ENCODE results near the gene PXDN.
"Not testable (repeated sequence)": the region's sequence is repeated elsewhere in the genome, so short reads cannot be mapped to it uniquely, and the experiment has no call there.

PXDN gene

GRCh38 chr2:1701020-1701419 is 43.3 kb downstream of the PXDN start:
- Histone ChIP-seq H3K27ac (ENCODE audit: low read length) (no peak overlapping the region), H3K36me3 (ENCODE audit: control insufficient read depth, insufficient read depth, low read length) (no peaks in the 10 kb centered on the region), H3K4me3 (ENCODE audit: low read length) (no peak overlapping the region), H3K4me1 (ENCODE audit: control insufficient read depth, insufficient read depth, low read length) (0 out of 2 replicates have a peak, but pooled peaks cover 2% of the 10 kb centered on the region), H3K27me3 (ENCODE audit: control insufficient read depth, insufficient read depth, low read length) (no peaks in the 10 kb centered on the region), H3K9me3 (ENCODE audit: control insufficient read depth, insufficient read depth, low read length) (no peaks in the 10 kb centered on the region)
- no peak for DNase-seq (ENCODE audit: low read depth, low spot score)
- WGBS (ENCODE audit: insufficient coverage, insufficient read length) = no CpG with 5 or more reads among the region's 9 CpGs

GRCh38 chr2:1700427-1700826 is 43.9 kb downstream of the PXDN start:
- H3K4me1 ChIP-seq (ENCODE audit: control insufficient read depth, insufficient read depth, low read length); H3K36me3 ChIP-seq (ENCODE audit: control insufficient read depth, insufficient read depth, low read length); H3K27ac ChIP-seq (ENCODE audit: low read length); DNase-seq (ENCODE audit: low read depth, low spot score); H3K27me3 ChIP-seq (ENCODE audit: control insufficient read depth, insufficient read depth, low read length); H3K4me3 ChIP-seq (ENCODE audit: low read length); H3K9me3 ChIP-seq (ENCODE audit: control insufficient read depth, insufficient read depth, low read length): not testable (repeated sequence)
- no CpG with 5 or more reads among the region's 10 CpGs for WGBS (ENCODE audit: insufficient coverage, insufficient read length)

- Histone ChIP-seq H3K9me3 (ENCODE audit: control insufficient read depth, insufficient read depth, low read length) (no peaks in the 10 kb centered on the region), H3K27ac (ENCODE audit: low read length) (no peak overlapping the region), H3K4me1 (ENCODE audit: control insufficient read depth, insufficient read depth, low read length) (peaks cover 2% of the 10 kb centered on the region; the same call in 1 of the 2 replicates), H3K4me3 (ENCODE audit: low read length) (no peak overlapping the region), H3K36me3 (ENCODE audit: control insufficient read depth, insufficient read depth, low read length) (no peaks in the 10 kb centered on the region), H3K27me3 (ENCODE audit: control insufficient read depth, insufficient read depth, low read length) (no peaks in the 10 kb centered on the region)
- WGBS (ENCODE audit: insufficient coverage, insufficient read length) = no CpG with 5 or more reads among the region's 10 CpGs
- no peak for DNase-seq (ENCODE audit: low read depth, low spot score)
These were observed 45.9 kb downstream of the PXDN start for GRCh38 chr2:1698188-1698945.

GRCh38 chr2:1697601-1698000 is 46.7 kb downstream of the PXDN start:
- no peak overlapping the region for H3K4me3 ChIP-seq (ENCODE audit: low read length)
- no peak for DNase-seq (ENCODE audit: low read depth, low spot score)
- no peaks in the 10 kb centered on the region for H3K9me3 ChIP-seq (ENCODE audit: control insufficient read depth, insufficient read depth, low read length)
- H3K27me3 ChIP-seq (ENCODE audit: control insufficient read depth, insufficient read depth, low read length) = no peaks in the 10 kb centered on the region
- WGBS (ENCODE audit: insufficient coverage, insufficient read length) = no CpG with 5 or more reads among the region's 9 CpGs
- no peak overlapping the region for H3K27ac ChIP-seq (ENCODE audit: low read length)
- H3K4me1 ChIP-seq (ENCODE audit: control insufficient read depth, insufficient read depth, low read length) = peaks cover 2% of the 10 kb centered on the region; the same call in 1 of the 2 replicates
- peaks cover under 1% of the 10 kb centered on the region; the same call in 1 of the 2 replicates for H3K36me3 ChIP-seq (ENCODE audit: control insufficient read depth, insufficient read depth, low read length)

- peaks cover 8% of the 10 kb centered on the region for H3K36me3 ChIP-seq (ENCODE audit: control insufficient read depth, insufficient read depth, low read length)
- peaks cover 3% of the 10 kb centered on the region; the same call in 1 of the 2 replicates for H3K4me1 ChIP-seq (ENCODE audit: control insufficient read depth, insufficient read depth, low read length)
- H3K27me3 ChIP-seq (ENCODE audit: control insufficient read depth, insufficient read depth, low read length) = no peaks in the 10 kb centered on the region
- no peaks in the 10 kb centered on the region for H3K9me3 ChIP-seq (ENCODE audit: control insufficient read depth, insufficient read depth, low read length)
- no CpG with 5 or more reads among the region's 3 CpGs for WGBS (ENCODE audit: insufficient coverage, insufficient read length)
- DNase-seq (ENCODE audit: low read depth, low spot score) = no peak
- no peak overlapping the region for H3K4me3 ChIP-seq (ENCODE audit: low read length)
- H3K27ac ChIP-seq (ENCODE audit: low read length) = no peak overlapping the region
These were observed 47.8 kb downstream of the PXDN start for GRCh38 chr2:1696472-1696871.

GRCh38 chr2:1694371-1695271 is 49.7 kb downstream of the PXDN start:
- no peaks in the 10 kb centered on the region for H3K27me3 ChIP-seq (ENCODE audit: control insufficient read depth, insufficient read depth, low read length)
- H3K27ac ChIP-seq (ENCODE audit: low read length) = no peak overlapping the region
- peaks cover 8% of the 10 kb centered on the region for H3K36me3 ChIP-seq (ENCODE audit: control insufficient read depth, insufficient read depth, low read length)
- no CpG with 5 or more reads among the region's 25 CpGs for WGBS (ENCODE audit: insufficient coverage, insufficient read length)
- no peak for DNase-seq (ENCODE audit: low read depth, low spot score)
- no peaks in the 10 kb centered on the region for H3K9me3 ChIP-seq (ENCODE audit: control insufficient read depth, insufficient read depth, low read length)
- H3K4me3 ChIP-seq (ENCODE audit: low read length) = no peak overlapping the region
- peaks cover 1% of the 10 kb centered on the region; the same call in 1 of the 2 replicates for H3K4me1 ChIP-seq (ENCODE audit: control insufficient read depth, insufficient read depth, low read length)

GRCh38 chr2:1693723-1694122 is 50.6 kb downstream of the PXDN start:
- H3K4me3 ChIP-seq (ENCODE audit: low read length) = no peak overlapping the region
- H3K9me3 ChIP-seq (ENCODE audit: control insufficient read depth, insufficient read depth, low read length) = no peaks in the 10 kb centered on the region
- peaks cover 8% of the 10 kb centered on the region for H3K36me3 ChIP-seq (ENCODE audit: control insufficient read depth, insufficient read depth, low read length)
- H3K27me3 ChIP-seq (ENCODE audit: control insufficient read depth, insufficient read depth, low read length) = no peaks in the 10 kb centered on the region
- DNase-seq (ENCODE audit: low read depth, low spot score) = no peak
- peaks cover 1% of the 10 kb centered on the region; the same call in 1 of the 2 replicates for H3K4me1 ChIP-seq (ENCODE audit: control insufficient read depth, insufficient read depth, low read length)
- H3K27ac ChIP-seq (ENCODE audit: low read length) = no peak overlapping the region
- no CpG with 5 or more reads among the region's 9 CpGs for WGBS (ENCODE audit: insufficient coverage, insufficient read length)

GRCh38 chr2:1692342-1692741 is 52.0 kb downstream of the PXDN start:
- Histone ChIP-seq H3K4me1 (ENCODE audit: control insufficient read depth, insufficient read depth, low read length) (peaks cover 1% of the 10 kb centered on the region; the same call in 1 of the 2 replicates), H3K36me3 (ENCODE audit: control insufficient read depth, insufficient read depth, low read length) (peaks cover 10% of the 10 kb centered on the region)
- WGBS (ENCODE audit: insufficient coverage, insufficient read length) = no CpG with 5 or more reads among the region's 11 CpGs

GRCh38 chr2:1691366-1691765 is 52.9 kb downstream of the PXDN start:
- DNase-seq (ENCODE audit: low read depth, low spot score) = no peak
- 100% methylated on average over 1 of the region's 9 CpGs for WGBS (ENCODE audit: insufficient coverage, insufficient read length)
- peaks cover 1% of the 10 kb centered on the region; the same call in 1 of the 2 replicates for H3K4me1 ChIP-seq (ENCODE audit: control insufficient read depth, insufficient read depth, low read length)
- H3K27me3 ChIP-seq (ENCODE audit: control insufficient read depth, insufficient read depth, low read length) = no peaks in the 10 kb centered on the region
- H3K36me3 ChIP-seq (ENCODE audit: control insufficient read depth, insufficient read depth, low read length) = peaks cover 12% of the 10 kb centered on the region
- no peak overlapping the region for H3K27ac ChIP-seq (ENCODE audit: low read length)
- H3K9me3 ChIP-seq (ENCODE audit: control insufficient read depth, insufficient read depth, low read length) = no peaks in the 10 kb centered on the region
- no peak overlapping the region for H3K4me3 ChIP-seq (ENCODE audit: low read length)

More at GRCh38 chr2:1692342-1692741, 52.0 kb downstream of the PXDN start:
- Histone ChIP-seq H3K27me3 (ENCODE audit: control insufficient read depth, insufficient read depth, low read length) (no peaks in the 10 kb centered on the region), H3K9me3 (ENCODE audit: control insufficient read depth, insufficient read depth, low read length) (no peaks in the 10 kb centered on the region), H3K27ac (ENCODE audit: low read length) (no peak overlapping the region), H3K4me3 (ENCODE audit: low read length) (no peak overlapping the region)
- DNase-seq (ENCODE audit: low read depth, low spot score) = no peak

GRCh38 chr2:1690056-1690775 is 54.1 kb downstream of the PXDN start:
- H3K9me3 ChIP-seq (ENCODE audit: control insufficient read depth, insufficient read depth, low read length) = no peaks in the 10 kb centered on the region
- DNase-seq (ENCODE audit: low read depth, low spot score) = no peak
- no CpG with 5 or more reads among the region's 10 CpGs for WGBS (ENCODE audit: insufficient coverage, insufficient read length)

More at GRCh38 chr2:1690056-1690775, 54.1 kb downstream of the PXDN start:
- H3K27me3 ChIP-seq (ENCODE audit: control insufficient read depth, insufficient read depth, low read length) = no peaks in the 10 kb centered on the region
- no peak overlapping the region for H3K4me3 ChIP-seq (ENCODE audit: low read length)
- no peak overlapping the region for H3K27ac ChIP-seq (ENCODE audit: low read length)
- peaks cover 3% of the 10 kb centered on the region; the same call in 1 of the 2 replicates for H3K4me1 ChIP-seq (ENCODE audit: control insufficient read depth, insufficient read depth, low read length)
- peaks cover 12% of the 10 kb centered on the region for H3K36me3 ChIP-seq (ENCODE audit: control insufficient read depth, insufficient read depth, low read length)
